NB4 (cell line): ENCODE data around the gene FBXO24.

Experiments used
- DNase-seq: peaks from one replicate; pipeline ENCODE4 v3.0.0; 2010; ENCODE audit warnings: low read depth
- H3K4me3 ChIP-seq: one replicate; pipeline ENCODE4 v1.5.1; 2011; ENCODE audit warnings: mild to moderate bottlenecking, low read depth, low read length, moderate library complexity
- MAX ChIP-seq: IDR thresholded peaks from 2 replicates; pipeline ENCODE4 v1.6.1; 2011; ENCODE audit warnings: low read depth, low read length
- MYC ChIP-seq: IDR thresholded peaks from 2 replicates; pipeline ENCODE4 v1.6.1; 2011; ENCODE audit warnings: low read depth, low read length
- POLR2A ChIP-seq: IDR thresholded peaks from 2 replicates; pipeline ENCODE4 v1.6.1; 2011; ENCODE audit warnings: mild to moderate bottlenecking; ENCODE audit not compliant: insufficient read length; ENCODE audit errors: extremely low read depth
- TF ChIP-seq, protein P1 (sequence below): IDR thresholded peaks from one replicate; pipeline ENCODE4 v1.5.1; 2012; ENCODE audit warnings: low read depth, low read length

Gene FBXO24

DNA sequence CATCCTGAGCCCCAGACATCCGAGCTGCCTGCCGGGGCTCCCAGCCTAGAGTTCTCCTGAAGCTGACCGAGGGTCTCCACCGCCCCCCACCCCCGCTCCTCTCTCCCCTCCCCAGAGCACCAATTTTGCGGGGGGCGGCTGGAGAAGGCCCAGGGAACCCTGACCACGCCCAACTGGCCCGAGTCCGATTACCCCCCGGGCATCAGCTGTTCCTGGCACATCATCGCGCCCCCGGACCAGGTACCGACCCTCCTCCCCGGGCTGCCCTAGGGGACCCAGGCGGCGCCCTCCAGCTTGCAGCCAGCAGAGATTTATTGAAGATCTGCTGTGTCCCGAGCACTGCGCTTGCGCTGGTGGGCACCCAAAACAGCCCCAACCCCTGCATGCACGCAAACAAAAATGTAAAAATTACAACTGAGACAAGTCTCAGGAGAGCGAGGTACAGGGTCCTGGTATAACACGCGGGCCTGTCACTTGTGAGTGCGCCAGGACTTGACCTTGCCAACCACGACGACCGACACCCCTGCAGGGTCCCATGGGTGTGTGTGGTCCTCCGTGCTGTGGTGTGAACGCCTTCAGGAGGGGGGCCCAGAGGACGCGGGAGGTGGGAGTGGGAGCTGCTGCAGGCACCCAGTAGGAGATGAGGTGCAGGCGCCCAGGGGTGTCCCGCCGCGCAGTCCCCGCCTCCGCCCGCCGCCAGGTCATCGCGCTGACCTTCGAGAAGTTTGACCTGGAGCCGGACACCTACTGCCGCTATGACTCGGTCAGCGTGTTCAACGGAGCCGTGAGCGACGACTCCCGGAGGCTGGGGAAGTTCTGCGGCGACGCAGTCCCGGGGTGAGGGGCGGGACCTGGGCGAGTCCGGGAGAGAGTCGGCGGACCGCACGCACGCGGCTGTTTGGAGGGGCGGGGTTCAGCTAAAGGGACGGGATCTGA is 19.1 kb downstream of the FBXO24 start:
- DNase-seq: peak; percentile 75
- peak overlapping the region; percentile 56 for H3K4me3 ChIP-seq
- TF ChIP-seq MYC (no peak; the same call in 1 of the 2 replicates), POLR2A (peak; percentile 54), MAX (peak; percentile 30)
- TF ChIP-seq, protein P1, sequence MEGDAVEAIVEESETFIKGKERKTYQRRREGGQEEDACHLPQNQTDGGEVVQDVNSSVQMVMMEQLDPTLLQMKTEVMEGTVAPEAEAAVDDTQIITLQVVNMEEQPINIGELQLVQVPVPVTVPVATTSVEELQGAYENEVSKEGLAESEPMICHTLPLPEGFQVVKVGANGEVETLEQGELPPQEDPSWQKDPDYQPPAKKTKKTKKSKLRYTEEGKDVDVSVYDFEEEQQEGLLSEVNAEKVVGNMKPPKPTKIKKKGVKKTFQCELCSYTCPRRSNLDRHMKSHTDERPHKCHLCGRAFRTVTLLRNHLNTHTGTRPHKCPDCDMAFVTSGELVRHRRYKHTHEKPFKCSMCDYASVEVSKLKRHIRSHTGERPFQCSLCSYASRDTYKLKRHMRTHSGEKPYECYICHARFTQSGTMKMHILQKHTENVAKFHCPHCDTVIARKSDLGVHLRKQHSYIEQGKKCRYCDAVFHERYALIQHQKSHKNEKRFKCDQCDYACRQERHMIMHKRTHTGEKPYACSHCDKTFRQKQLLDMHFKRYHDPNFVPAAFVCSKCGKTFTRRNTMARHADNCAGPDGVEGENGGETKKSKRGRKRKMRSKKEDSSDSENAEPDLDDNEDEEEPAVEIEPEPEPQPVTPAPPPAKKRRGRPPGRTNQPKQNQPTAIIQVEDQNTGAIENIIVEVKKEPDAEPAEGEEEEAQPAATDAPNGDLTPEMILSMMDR: no peak

GRCh38 chr7:100606313-100606712 is 20.2 kb downstream of the FBXO24 start:
- TF ChIP-seq MAX (no peak), POLR2A (no peak), MYC (no peak)
- TF ChIP-seq, protein P1: no peak
- DNase-seq: no peak
- H3K4me3 ChIP-seq: no peak overlapping the region

- DNase-seq: no peak
- TF ChIP-seq POLR2A (no peak), MYC (no peak), MAX (no peak)
- TF ChIP-seq, protein P1: no peak
- no peak overlapping the region for H3K4me3 ChIP-seq
Observed at GRCh38 chr7:100607111-100607510, 21.0 kb downstream of the FBXO24 start.

- no peak overlapping the region for H3K4me3 ChIP-seq
- TF ChIP-seq POLR2A (no peak), MAX (no peak), MYC (no peak)
- TF ChIP-seq, protein P1: no peak
- DNase-seq: no peak
Observed at GRCh38 chr7:100609958-100610357, 23.8 kb downstream of the FBXO24 start.

DNA sequence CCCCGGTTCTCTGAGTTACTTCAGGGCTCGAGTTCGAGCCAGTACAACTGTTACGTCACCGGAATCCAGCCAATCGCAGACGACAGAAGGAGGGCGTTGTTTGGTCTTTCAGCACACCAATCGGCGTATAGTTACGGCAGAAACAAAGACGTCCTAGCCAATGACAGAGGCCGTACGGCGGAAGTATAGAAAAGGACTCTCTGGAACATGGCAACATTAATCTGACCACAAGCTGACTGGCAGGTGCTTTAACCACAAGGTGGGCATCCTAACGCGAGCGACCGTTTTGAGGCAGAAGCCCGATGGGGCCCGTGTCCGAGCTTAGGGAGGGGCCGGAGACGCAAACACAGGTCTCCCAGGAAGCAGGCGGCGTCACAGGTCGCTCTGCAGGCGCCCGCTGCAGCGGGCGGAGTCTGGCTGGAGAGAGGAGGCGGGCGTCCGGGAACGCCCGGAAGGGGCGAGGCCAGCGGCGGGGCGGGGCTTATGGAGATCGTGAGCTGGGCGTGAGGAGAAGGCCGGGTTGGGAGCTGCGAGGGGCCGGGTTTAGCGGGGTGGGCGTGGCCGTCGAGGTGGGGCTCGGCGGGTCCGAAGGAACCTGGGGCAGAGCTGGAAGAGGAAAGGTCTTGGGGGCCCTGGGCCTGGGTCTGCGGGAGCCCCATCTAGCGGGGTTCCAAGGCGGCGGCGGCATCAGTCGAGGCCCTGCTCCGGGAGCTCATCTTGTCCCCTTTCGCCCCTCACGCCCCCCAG is 26.0 kb downstream of the FBXO24 start, which contains the start of gene MOSPD3:
Gene MOSPD3, plus strand, starts transcription at position 558 of the 747 bp plus-strand sequence. CDS start 252 bp downstream, outside the sequence.
- TF ChIP-seq, protein P1: no peak
- no peak for TF ChIP-seq MYC
- TF ChIP-seq MAX: no peak
- peak; percentile 97 for TF ChIP-seq POLR2A
- peak; percentile 100 for DNase-seq
- peak within 1 kb of the TSS; percentile 81 for H3K4me3 ChIP-seq
